HEK293T (cell line): Measurements from ENCODE around the gene RUNX3.

Experiments
- BHLHE40 ChIP-seq: fragments of 450-650 bp; IDR thresholded peaks from 2 replicates; pipeline ENCODE4 v1.6.1; 2016; ENCODE audit warnings: mild to moderate bottlenecking, moderate library complexity, borderline replicate concordance
- ELF4 ChIP-seq: fragments of 450-650 bp; IDR thresholded peaks from 2 replicates; pipeline ENCODE4 v1.6.1; 2017; ENCODE audit warnings: antibody characterized with exemption
- FOXA1 ChIP-seq: fragments of 450-650 bp; IDR thresholded peaks from 2 replicates; pipeline ENCODE4 v1.6.1; 2016; ENCODE audit warnings: mild to moderate bottlenecking
- FOXK2 ChIP-seq: fragments of 450-650 bp; IDR thresholded peaks from 2 replicates; pipeline ENCODE4 v1.6.1; 2016; ENCODE audit warnings: mild to moderate bottlenecking
- FOXM1 ChIP-seq: fragments of 450-650 bp; IDR thresholded peaks from 2 replicates; pipeline ENCODE4 v1.6.1; 2017; ENCODE audit warnings: mild to moderate bottlenecking, borderline replicate concordance
- L3MBTL2 ChIP-seq: fragments of 450-650 bp; conservative IDR thresholded peaks from 2 replicates; pipeline ENCODE4 v1.6.1; 2016; ENCODE audit warnings: mild to moderate bottlenecking
- PKNOX1 ChIP-seq: fragments of 450-650 bp; IDR thresholded peaks from 2 replicates; pipeline ENCODE4 v1.6.1; 2016
- SP1 ChIP-seq: fragments of 450-650 bp; IDR thresholded peaks from 2 replicates; pipeline ENCODE4 v1.6.1; 2017
- SUZ12 ChIP-seq: fragments of 450-650 bp; IDR thresholded peaks from 2 replicates; pipeline ENCODE4 v1.6.1; 2016; ENCODE audit warnings: mild to moderate bottlenecking
- TARDBP ChIP-seq: fragments of 450-650 bp; IDR thresholded peaks from 2 replicates; pipeline ENCODE4 v1.6.1; 2016

- TF ChIP-seq L3MBTL2 (no peak), TARDBP (no peak), PKNOX1 (no peak), FOXA1 (no peak), ELF4 (no peak), BHLHE40 (no peak), FOXK2 (no peak), SP1 (no peak), FOXM1 (no peak), SUZ12 (no peak)
Observed at GRCh38 chr1:24875991-24876506, 54.0 kb downstream of the RUNX3 start.
